GM18511 (cell line): ENCODE data around the gene C10orf95.

ENCODE experiments used
- ATAC-seq: cut with Tn5 transposase; IDR thresholded peaks from one replicate; pipeline ENCODE4 v1.9.1; 2021; ENCODE audit warnings: mild to moderate bottlenecking, moderate library complexity; ENCODE audit not compliant: unreplicated experiment

C10orf95 gene

DNA sequence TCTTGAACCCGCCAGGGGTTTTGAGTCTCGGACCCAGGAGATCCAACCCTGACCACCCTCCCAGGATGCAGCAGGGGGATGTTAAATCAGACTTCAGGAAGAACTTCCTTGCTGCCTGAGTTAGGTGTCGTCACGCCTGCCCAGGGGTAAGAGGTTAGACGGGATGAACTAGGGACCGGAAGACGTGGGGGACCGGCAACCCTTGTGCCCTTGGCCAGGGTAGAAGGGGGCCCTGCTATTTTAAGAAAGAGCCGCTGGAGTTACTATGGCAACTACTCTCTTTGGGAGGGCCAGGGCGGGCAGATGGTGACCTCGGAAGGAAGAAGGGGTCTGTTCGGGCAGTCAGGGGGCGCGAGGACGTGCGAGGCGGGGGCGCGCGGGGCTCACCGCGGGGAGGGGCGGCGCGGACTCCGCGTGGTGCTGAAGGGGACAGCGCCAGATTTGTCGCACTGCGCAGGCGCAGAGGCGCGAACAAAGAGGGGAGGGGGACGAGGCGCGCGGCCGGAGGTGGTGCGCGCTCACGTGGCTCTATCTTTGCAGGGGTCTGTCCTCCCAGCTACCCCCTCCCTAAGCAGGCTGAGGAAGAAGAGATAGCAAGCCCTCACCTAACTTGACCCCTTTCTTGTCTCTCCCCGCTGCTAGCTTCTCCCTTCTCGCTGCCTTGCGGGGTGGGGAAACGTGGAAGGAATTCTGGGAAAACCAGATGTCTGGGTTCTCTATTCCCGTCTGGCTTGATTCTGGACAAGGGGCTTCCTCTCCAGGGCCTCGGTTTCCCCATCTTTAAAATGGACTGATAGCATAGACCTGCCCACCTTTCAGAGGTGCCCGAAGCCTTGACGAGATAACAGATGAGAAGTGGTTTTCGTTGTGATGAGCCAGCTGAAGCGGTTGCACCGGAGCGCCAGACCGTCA is 31.8 kb downstream of the C10orf95 start:
- no peak for ATAC-seq

DNA sequence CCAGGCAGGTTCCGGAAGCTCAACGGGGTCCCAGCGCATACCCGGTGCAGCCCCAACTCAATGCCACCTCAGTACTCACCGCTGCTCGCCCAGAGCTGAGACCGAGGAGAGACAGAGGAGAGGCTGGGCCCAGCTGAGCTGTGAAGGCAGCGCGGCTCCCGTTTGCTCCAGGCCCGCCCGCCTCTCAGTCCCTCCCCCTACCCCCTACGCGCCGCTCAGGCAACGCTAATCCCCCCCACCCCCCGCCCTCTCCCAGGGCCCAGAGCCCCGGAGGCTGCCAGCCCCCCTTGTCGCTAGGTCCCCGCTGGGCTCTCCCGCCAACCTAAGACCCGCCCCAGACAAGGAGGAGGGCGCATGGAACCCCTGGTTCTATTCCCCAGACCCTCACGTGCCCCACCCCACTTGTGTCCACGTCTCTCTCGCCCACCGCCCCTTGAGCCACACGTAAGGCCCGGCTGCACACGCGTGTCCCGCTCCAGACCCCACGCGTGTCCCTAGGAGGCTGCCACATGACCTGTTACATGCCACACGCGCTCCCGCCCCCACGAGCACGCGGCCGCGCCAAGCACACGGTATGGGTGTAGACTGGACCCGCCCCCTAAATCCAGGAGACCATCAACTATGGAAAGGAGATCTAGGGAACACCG is 32.6 kb downstream of the C10orf95 start, which contains the start of gene PSD:
Gene PSD (minus strand): TSS at position 164 of the 647 bp plus-strand sequence. CDS start 1,747 bp downstream, outside the sequence.
- no peak for ATAC-seq

DNA sequence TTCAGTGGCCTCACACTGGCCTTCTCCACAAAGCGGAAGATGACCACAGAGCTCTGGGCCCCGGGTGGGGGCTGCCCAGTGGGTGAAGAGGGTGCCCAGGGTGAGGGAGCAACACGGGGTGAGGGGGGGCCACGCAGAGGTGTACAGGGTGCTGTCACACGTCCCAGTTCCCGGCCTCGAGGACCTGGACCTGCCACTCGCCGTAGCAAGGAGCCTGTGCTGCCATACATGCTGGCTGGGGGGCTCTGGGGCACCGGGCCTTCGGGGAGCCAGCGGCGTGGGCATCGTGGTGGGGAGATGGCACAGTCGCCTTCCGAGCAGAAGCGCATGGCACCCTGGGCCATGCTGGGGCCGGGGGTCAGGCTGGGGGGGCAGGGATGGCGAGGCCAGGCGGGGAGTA is 34.6 kb downstream of the C10orf95 start:
- ATAC-seq = no peak

DNA sequence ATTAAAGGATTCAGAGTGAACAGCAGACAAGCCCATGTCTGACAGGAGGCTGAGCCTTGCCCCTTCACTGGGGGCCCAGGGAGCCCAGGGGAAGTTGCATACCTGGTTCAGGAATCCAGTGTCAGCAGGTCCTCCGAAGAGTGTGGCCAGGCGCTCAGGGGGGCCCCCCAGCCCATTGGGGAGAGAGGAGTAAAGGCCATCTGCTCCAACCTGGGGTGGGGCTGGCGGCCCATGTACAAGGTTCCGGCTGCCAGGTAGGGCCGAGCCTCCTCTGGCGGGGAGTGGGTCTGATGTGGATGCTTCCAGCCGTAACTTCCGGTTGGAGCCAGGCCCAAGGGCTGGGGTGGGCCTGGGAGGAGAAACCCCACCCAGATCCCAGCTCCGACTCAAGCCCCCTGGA is 35.1 kb downstream of the C10orf95 start:
- no peak for ATAC-seq

DNA sequence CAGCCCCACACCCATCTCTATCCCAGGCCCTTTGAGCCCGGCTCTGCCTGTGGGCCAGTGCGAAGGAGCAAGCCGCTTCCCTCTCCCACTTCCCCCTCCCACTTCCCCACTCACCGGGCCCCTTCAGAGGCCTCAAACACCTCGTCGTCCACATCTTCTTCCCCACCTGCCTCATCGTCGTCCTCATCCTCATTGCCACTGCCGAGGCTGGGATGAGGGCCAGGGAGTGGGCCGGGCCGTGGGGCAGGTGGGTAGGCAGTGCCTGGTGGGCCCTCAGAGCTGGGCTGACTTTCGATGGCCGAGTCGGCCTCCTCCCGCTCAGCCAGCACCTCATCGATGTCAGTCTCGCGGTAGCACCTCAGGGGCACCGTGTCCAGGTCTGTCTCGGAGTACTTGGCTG is 36.6 kb downstream of the C10orf95 start:
- no peak for ATAC-seq

DNA sequence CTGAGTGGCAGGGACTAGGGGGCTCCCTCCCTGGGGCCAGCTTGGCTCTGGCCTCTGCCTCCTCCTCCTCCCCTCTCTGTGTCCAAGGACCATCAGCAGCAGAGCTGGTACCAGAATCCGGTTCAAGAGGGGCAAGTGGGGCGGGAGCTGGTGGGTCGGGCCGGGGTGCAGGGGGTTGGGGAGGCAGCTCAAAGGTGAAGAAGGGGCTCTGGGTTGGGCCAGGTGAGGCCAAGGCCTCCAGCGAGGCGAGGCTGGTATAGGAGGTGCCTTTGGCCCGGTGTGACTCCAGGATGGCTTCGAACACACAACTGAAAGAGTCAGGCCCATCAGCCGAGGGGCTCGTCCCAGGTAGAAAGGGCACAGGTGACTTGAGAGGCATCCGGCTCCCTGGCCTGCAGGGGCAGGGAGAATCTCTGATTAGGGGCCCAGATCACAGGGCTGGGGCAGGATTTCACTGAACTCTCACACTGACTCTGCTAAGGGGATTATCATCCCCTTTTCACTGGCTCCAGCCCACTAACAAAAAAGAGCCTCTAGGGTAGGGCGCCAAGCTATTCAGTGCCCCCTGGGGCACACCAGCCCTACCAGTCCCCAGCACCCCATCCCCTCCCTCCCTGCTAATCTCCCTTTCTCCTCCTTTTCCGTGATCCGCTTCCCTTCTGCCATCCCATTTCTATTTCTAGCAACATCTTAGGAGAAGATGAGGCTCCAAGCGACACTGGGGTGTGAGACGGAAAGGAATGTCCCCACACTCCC is 37.4 kb downstream of the C10orf95 start:
- no peak for ATAC-seq

DNA sequence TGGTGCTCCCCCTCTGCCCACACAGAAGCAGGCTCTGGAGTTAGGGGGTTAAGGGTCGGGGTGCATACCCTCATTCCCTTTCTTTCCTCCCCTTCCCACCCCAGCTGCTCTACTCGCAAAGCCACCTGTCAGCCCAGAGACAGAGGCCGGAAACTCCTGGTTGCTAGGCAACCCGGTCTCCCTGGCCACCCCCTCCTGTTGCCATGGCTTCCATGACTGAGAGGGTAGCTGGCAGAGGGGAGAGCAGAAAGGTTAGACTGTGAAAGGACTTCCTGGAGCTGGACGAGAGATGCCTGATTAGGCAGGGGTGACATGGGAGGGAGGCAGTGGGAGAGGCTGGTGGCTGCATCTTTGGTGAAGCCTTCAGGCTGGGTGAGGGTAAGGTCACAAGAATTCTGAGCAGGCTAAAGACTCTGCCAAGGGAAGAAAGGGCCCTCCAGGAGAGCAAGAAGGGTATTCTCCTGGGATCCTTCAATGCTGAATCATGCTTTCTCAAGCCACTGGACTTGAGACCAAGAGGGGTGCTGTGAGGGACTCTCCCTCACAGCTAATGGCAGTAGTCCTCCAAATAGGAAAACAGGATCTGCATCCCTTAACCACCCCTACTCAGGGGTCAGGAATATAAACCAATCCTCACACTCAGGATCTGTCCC is 38.2 kb downstream of the C10orf95 start:
- ATAC-seq = no peak

DNA sequence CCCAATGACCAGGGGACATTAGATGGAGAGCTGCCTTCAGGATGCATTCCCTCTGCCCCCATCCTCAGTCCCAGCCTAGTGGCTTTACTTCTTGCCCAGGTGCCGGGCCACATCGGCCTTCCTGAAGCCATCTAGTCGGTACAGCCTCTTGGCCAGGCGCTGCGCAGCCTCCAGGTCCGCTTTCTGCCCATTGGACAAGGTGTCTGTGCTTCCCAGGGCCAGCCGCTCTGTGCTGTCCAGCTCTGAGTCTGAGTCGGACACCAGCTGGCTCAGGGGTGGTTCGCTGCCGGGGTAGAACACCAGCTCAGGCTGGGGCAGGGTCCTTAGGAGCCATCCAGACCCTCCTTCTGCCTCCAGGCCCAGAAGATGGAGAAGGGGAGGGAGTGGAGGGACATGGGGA is 39.0 kb downstream of the C10orf95 start:
- no peak for ATAC-seq

DNA sequence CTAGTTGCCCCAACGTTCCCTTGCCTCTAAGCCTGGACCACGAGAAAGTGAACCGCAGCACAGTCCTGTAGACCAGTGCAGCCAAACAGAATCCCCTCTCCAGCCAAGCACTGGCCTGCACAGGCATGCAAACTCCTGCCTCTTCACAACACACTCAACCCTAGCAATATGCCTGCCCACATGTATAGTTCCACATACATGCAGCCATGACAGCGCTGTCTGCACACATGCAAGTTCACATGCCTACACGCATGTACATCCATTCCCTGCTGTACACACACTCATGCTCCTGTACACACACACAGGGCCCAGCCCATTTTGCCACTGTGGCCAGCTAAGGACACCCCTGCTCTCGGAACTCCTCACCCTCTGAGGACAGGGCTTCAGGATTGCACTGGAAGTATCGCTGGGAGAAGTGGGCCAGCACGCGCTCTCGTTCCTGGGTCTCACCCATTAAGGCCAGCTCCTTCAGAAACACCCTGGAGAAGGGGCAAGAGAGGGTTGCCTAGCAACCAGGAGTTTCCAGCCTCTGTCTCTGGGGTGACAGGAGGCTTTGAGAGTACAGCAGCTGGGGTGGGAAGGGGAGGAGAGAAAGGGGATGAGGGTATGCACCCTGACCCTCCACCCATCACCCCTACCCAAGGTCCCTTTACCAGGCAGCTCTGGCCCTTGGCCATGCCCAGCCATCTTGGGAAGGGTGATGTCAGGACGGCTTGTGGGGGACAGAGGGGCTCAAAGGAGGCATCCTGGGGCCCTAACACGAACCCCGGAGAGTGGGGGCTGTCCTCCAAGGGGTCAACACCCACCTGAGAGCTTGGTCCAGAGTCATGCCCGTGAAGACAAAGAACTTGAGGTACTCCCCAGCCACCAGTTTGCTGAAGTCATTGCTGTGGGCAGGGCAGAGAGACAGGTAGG is 39.7 kb downstream of the C10orf95 start:
- no peak for ATAC-seq

DNA sequence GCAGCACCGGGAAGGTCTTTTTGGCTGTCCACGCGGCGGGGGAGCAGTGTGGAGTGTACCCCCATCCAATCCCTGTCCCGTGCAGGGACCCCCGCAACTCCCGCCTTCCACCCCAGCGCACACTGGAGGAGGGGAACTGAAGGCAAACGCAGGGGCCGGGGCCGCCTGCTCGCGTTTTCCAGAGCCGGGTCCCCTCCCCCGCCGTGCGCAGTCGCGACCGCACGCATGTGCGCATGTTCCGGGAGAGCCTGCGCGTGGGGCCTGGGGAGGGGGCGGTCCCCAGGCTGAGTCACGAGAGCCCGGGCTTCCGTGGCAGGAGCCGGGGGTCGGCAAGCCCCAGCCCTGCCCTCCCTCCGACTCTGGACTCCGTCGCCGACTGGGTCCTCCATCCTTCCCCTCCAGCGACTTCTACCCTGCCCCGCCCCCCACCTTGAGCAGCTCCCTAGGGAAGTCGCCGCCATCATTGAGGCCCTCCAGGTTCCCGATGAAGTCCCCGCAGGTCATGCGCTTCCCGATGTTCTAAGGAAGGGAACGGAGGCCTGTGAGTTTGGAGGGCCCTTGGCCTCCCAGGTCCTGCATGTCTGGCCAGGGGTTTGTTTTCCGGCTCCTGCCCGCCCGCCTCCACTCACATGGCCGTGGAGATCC is 40.8 kb downstream of the C10orf95 start:
- ATAC-seq = no peak

DNA sequence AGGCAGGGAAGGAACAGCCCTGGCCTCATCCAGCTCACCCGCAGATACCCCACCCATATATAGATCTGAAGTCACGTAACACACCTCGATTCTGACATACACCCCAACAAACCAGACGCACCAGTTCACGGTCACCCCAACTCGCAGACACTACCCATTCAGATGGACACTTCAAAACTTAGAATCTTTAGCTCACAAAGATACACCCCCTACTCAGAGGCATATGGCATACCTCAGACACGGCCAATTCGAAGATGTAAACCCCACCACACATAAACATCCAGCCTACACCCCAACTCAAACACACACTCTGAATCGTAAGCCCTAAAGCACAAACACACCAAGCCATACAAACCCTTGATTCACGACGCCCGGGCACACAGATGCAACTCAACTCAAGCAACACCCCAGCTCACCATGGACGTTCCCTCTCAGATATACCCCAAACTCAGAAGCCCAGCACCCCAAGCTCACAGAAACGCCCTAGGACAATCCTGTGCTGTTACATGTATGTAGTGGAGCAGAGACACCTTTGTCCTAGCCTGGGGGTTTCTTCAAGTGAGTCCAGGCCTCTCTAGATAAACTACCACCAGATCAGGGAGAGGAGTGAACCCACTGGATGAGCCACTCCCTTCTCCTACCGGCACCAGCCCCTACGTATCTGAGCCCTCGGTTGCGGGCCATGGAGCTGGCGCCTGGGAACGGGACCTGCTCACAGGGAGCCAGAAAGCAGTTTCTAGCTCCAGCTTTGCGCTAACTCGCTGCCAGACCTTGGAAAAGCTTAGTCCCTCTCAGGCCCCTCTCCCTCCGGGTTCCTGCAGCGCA is 41.5 kb downstream of the C10orf95 start:
- no peak for ATAC-seq

DNA sequence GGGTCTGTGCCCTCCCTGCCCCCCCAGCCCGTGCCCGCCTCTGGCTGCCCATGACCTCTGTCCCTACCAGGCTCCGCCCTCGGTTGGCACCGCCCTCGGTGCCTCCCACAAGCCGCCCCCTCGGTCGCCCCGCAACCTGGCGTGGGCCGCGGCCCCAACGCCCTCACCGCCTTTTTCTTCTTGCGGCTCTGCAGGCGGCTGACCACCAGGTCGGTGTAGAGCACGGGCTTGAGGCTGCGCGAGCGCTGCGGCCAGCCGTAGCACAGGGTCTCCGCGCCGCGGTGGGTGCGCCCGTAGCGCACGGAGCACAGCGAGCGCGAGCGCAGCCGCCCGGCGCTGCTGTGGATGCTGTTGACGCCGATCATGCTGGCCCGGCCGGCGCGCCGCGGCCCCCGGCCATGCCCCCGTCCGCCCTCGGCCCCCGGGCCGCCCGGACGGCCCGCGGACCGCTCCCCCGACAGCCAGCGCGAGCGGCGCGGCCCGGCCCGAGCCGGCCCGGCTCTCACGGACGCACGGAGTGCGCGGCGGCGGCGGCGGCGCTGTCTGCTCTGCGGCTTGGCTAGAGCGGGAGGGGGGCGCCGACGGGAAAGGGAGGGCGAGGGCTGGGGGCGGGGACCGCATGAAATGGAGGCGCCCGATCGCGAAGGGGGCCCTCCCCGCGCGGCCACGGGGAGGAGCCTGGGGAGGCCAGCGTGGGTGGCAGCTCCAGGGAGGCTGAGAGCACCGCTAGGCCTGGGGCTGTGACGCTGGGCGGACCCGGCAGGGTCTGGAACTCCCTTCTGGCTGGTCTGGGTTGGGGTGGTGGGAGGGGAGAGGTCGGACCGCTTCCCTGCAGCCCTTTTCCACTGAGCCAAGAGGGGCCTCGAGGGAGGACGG is 42.4 kb downstream of the C10orf95 start:
- ATAC-seq = no peak

DNA sequence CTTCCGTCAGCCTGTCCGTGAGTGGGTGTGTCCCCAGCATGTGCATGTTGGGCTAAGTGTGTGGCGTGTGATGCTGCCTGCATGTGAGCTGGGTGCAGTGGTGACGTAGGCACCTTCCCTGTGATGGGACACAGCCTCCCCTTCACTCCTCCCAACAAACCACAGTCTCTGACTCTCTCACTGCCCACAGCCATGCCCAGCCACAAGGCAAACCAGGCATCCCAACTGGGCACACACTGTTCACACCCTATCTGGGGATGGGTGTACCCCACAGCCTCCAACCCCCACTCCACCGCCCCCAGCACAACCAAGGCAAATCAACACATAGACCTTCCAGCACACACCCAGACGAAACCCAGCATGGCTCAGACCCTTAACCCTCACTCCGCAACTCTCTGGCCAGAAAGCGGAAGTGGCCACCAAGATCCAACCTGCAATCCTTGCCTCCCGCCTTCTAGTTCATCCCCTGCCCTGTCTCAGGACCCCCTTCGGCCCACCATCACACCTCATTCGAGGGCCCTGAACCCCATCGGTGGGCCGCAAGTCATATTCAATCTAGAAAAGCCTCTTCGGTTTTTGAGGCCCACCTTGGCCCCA is 43.1 kb downstream of the C10orf95 start:
- ATAC-seq = no peak

DNA sequence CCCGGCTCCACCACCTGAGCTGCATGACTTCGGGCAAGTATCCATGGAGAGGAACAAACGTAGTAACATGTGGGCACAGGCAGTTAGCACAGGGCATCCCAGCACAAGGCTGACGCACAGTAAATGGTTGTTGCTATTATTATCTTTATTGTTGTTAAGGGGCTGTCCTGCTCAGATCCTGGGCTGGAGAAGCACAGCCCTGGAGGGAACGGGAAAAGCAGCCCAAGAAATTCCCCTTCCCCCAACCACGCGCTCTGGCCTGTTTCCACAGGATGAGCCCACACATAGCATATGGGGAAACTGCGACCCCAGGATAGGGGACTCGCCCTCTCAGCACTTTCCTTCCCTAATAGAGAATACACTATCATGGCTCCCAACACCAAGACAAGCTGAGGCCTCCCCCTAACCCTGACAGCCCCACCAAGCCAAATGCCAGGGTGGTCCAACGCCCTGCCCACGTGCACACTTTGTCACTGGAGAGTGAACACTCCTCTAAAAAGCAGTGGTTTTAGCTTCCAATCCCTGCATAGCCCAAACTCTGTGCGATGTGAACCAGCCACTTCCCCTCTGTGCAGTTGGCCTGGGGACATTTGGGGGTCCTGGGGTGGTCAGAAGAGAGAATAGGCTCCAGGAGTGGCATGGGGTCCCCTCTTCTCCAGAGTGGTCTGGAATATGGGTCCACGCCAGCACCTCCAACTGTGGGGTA is 43.8 kb downstream of the C10orf95 start:
- ATAC-seq = no peak

DNA sequence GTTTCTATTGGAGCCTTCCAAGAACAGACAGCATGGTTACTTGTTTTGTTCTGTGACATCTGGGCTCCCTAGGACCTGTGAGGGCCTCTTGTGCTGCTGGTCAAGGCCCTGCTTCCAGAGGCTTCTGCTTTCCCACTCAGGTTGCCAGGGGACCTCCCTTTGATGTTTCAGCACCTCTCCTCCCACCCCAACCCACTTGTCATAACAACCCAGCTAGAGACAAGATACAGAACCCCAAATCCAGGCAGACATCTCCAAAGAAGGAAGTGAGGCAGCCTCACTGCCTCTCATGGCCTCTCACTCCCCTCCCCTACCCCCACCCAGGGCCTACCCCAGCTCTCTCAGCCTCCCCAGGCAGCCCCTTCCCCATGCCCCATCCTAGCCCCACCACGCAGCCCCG is 44.5 kb downstream of the C10orf95 start:
- no peak for ATAC-seq

DNA sequence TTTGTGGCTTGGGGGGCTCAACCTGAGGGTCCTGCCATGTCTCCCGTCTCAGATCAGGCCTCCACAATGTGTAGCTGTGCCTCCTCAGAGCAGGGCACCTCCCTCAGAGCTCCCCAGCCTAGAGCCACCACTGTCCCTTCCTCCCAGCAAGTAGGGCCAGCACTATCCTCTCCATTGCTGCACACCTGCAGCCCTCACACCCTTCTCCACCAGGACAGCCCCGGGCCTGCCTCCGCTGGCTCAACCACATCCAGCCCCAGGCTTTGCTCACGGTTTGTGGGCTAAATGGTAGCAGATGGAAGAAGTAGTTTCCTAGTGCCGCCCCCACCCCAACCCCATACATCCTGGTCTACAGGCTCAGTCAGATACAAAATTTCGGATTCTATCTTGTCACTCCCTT is 45.7 kb downstream of the C10orf95 start:
- no peak for ATAC-seq
